GM18867 (cell line): ENCODE results near the gene INTS12.
"Not testable (repeated sequence)": the region's sequence is repeated elsewhere in the genome, so short reads cannot be mapped to it uniquely, and the experiment has no call there.

ENCODE experiments used
- ATAC-seq: cut with Tn5 transposase; IDR thresholded peaks from one replicate; pipeline ENCODE4 v1.9.1; 2021; ENCODE audit warnings: mild to moderate bottlenecking, moderate library complexity; ENCODE audit not compliant: unreplicated experiment

Gene INTS12

GRCh38 chr4:105708181-105709080 is at the start of gene INTS12, which contains the start of gene GSTCD:
Gene INTS12 (minus strand): TSS chr4:105708689. CDS start chr4:105700005, 8,684 bp downstream.
Gene GSTCD (plus strand): TSS chr4:105708784. CDS start chr4:105717614, 8,830 bp downstream.
- peak; percentile 89 for ATAC-seq

- no peak for ATAC-seq
Measured at GRCh38 chr4:105755375-105755774, 46.9 kb upstream of the INTS12 start.

- ATAC-seq, result no peak
Measured at GRCh38 chr4:105753361-105753760, 44.9 kb upstream of the INTS12 start.

GRCh38 chr4:105751718-105752299 is 43.3 kb upstream of the INTS12 start:
- peak; percentile 53 for ATAC-seq

GRCh38 chr4:105748222-105748621 is 39.7 kb upstream of the INTS12 start:
- ATAC-seq, result no peak

GRCh38 chr4:105741548-105741947 is 33.1 kb upstream of the INTS12 start:
- ATAC-seq, result no peak

- ATAC-seq, result not testable (repeated sequence)
Measured at GRCh38 chr4:105735217-105735616, 26.7 kb upstream of the INTS12 start.

GRCh38 chr4:105729895-105730294 is 21.4 kb upstream of the INTS12 start:
- ATAC-seq, result not testable (repeated sequence)

- ATAC-seq, result no peak
Measured at GRCh38 chr4:105725623-105726022, 17.1 kb upstream of the INTS12 start.

GRCh38 chr4:105719204-105719603 is 10.7 kb upstream of the INTS12 start:
- ATAC-seq, result no peak

- ATAC-seq, result no peak
Measured at GRCh38 chr4:105715692-105716278, 7.3 kb upstream of the INTS12 start.

- ATAC-seq, result no peak
Measured at GRCh38 chr4:105714932-105715331, 6.4 kb upstream of the INTS12 start.

GRCh38 chr4:105714071-105714521 is 5.6 kb upstream of the INTS12 start:
- ATAC-seq, result peak; percentile 74

- ATAC-seq, result no peak
Measured at GRCh38 chr4:105712766-105713165, 4.3 kb upstream of the INTS12 start.

- no peak for ATAC-seq
Measured at GRCh38 chr4:105710678-105711077, 2.2 kb upstream of the INTS12 start.

GRCh38 chr4:105710012-105710600 is 1.6 kb upstream of the INTS12 start:
- ATAC-seq, result no peak

GRCh38 chr4:105709081-105709450 is 577 bp upstream of the INTS12 start:
- ATAC-seq, result peak; percentile 31

- no peak for ATAC-seq
Measured at GRCh38 chr4:105707782-105708180, 708 bp downstream of the INTS12 start.

GRCh38 chr4:105698607-105699006 is 9.9 kb downstream of the INTS12 start:
- no peak for ATAC-seq

- ATAC-seq, result not testable (repeated sequence)
Measured at GRCh38 chr4:105695832-105696231, 12.7 kb downstream of the INTS12 start.

- not testable (repeated sequence) for ATAC-seq
Measured at GRCh38 chr4:105694812-105695211, 13.7 kb downstream of the INTS12 start.
